ENCODE measurements around the gene ASTN1.

The ASTN1 gene

GRCh38 chr1:176869577-176869976 is 294.9 kb downstream of the ASTN1 start:
- no peak for ATAC-seq

DNA sequence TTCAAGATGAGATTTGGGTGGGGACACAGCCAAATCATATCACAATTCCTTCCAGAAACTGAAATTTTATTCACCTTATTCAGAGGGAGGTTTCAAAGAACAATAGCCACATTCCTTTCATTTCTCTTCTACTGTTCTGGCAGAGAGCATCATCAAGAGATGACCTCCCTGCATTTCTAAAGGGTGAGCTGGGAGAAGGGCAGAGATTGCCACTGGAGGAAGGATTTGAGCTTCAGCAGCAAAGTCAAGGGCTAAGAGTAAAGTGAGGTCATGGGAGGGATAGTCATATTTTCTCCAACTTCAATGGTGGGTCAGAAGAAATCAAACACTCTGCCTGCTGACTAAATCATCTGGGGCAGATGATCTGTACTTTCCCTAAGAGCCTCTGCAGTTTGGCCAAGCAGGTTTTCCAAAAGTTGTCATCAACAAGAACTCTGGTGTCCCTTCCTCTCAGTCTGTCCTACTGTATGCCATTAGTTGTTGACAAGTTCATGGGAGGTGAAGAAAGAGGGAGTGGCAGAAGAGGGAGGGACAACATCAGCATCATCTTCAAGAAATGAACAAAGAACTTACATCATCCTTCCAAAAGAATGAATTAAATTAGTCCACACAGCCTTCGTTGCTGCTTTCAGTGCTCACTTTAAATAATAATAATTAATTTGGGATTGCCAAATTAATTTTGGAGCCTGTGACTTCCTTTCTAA is 298.3 kb downstream of the ASTN1 start:
- no peak for ATAC-seq

DNA sequence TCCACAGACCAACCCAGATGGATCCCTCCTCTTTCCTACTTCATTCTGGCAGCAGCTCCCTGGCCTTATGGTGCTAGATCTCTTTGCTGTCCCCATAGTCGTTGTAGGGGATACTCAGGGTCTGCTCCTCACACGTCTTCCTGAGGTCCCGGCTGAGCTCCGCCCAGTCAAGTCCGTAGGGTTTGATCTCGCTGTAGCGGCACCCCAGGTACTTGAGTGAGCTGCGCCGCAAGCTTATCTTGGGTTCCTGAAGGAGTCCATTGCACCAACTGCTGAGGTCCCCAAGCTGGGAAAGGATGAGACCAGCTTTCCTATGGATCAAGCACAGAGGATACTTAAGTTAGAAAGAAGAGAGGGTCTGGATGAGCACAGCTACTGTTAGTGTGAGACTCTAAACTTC is 300.3 kb downstream of the ASTN1 start:
- no peak for ATAC-seq

DNA sequence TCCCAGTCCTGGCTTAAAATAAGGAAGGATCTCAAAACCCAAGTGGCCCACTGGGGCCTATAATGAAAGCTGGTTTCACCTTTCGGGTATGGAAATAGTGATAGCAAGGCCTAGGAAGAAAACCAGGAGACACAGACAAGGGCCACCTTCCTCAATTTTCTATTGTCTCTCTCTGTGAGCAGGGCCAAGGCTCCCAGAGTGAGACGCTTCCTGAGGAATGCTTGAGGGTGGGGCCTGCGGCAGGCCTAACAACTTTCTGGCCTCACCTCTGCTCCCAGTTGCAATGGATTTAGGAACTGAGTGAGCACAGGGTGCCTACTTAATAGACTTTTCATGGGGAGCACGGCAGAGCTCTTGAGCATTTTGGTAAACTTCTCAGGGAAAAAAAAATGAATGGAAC is 300.9 kb downstream of the ASTN1 start:
- ATAC-seq, result no peak

DNA sequence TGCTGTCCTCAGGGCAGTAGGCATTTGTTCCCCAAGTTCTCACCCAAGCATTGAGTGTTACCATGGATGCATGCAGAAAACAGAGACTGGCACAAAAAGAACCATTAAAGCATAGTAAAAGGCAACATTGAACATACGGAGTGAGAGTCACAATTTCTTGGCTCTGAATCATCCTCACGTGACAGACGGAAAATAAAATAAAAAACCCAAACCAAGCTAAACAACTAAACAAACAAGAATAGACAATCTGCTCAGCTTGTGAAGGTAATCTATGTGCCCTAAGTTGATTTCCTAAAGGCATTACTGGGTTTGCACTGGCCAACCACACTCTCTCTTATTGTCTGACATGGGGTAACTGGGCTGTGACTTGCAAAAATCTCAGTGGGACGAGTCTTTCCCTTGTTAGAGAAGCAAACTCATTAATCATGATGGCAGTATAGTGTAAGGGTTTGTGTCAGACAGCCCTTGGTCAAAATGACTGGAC is 306.0 kb downstream of the ASTN1 start:
- ATAC-seq, result no peak

GRCh38 chr1:176857632-176858031 is 306.9 kb downstream of the ASTN1 start:
- no peak for ATAC-seq

DNA sequence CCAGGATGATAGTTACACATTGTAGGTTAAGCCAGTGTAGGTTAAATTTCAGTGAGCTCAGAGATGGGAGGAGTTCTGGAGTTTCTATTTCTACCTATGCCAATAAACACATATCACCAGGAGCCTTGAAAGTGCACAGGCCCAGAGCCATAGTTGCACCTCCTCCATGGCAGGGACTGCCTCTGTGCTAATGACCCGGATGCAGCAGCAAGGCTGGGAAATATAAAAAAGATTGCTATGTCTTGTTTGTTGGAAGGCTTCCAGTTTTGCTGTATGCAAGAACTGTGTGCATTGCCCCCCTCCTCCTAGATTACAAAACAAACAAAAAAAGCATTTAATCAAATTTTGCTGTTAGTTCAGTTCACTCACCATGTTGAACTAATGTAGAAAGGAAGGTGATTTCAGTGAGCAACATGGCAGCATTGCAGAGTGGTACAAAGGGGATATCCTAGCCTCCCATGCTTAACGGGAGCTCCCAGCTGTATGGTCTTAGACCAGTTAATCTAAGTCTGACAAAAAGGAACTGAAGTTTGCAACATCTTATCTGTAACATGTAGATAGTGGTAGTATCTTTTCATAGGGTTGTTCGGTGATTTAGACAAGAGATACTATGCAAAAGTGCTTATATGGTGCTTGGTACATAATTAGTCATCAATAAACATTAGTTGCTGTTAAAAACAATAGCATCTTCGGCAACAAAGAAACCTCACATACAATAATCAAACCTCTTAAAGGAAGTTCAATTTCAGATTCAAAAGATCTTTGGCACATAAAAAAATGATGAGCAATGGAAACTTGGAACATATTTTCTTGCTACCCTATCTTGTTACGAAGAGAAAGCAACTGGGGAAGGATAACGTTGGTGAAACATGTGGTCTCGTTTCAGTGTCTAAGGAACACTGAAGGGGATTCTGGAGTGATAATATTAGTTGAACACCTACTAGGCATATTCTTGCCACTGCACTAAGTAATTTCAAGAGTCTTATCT is 309.5 kb downstream of the ASTN1 start:
- no peak for ATAC-seq

DNA sequence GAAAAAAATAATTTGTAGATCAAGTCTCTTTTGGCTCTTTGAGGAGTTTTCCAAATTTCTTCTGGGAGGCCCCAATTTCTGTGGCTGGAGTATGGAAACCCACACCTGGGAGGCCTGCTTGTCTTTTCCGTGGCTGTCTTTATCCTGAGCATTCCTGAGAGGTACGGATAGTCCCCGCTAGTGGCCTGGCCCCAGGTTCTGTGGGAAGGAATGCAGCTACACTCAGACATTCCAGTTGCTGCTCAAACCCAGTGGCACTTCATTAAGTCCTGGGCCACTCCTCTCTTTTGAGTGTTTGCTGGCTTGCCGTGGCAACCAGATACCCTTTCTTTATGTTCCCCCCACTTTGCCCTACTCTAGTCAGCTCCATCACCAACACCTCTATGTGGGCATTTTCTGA is 310.4 kb downstream of the ASTN1 start:
- no peak for ATAC-seq

- ATAC-seq, result no peak
These were observed 311.0 kb downstream of the ASTN1 start for GRCh38 chr1:176853503-176853902.

- ATAC-seq, result no peak
These were observed 312.4 kb downstream of the ASTN1 start for GRCh38 chr1:176852124-176852523.

DNA sequence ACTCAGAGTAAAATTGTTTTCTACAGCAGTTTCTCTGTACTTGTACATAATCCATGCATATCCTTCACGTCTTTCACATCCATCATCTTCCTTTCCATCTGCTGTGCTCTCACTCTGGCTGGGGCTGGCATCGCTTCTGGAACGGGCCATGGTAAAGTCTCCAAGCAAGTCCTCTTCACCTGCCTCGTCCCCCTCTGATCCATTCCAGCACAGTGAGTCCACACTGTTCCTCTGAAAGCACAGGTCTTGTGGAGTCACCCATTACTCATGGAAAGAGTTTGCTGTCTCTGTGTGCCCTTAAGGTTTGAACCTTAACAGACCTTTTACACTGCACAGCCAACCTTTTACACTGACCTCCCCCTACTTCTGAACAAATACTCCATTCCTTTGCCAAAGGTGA is 313.6 kb downstream of the ASTN1 start:
- no peak for ATAC-seq

DNA sequence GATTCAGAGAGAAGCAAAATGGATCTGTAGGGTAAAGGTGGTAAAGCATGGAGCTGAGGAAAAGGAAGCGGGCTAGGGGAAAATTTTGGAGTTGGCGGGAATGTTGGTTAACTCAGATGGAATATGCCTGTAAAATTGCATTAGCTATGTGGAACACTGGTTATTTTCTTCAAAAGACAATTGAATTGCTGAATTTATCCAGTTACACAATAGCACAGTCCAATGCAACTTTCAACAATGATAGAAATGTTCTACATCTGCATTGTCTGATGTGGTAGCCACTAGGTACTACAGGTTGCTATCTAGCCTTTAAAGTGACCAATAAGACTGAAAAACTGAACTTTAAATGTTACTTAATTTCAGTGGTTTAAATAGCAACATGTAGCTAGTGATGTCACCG is 315.2 kb downstream of the ASTN1 start:
- ATAC-seq, result no peak

DNA sequence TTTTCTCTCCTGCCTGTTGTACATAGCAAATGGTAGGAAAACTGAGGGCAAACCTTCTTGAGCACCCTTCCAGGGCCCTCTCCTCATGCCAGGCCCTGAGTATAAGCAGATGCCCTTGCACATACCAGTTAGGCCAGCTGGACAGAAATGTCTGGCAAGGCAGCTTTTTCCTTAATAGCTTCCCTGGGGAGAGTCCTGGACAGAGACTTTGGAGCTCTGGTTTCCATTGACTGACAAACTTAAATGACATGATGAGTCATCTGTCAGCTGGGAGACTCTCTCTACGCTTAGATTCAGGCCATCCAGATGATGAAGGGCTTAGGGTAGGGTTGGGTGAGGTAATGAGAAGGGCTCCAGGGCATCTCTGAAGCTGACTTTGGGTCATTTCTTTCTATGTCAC is 317.5 kb downstream of the ASTN1 start:
- ATAC-seq, result no peak

DNA sequence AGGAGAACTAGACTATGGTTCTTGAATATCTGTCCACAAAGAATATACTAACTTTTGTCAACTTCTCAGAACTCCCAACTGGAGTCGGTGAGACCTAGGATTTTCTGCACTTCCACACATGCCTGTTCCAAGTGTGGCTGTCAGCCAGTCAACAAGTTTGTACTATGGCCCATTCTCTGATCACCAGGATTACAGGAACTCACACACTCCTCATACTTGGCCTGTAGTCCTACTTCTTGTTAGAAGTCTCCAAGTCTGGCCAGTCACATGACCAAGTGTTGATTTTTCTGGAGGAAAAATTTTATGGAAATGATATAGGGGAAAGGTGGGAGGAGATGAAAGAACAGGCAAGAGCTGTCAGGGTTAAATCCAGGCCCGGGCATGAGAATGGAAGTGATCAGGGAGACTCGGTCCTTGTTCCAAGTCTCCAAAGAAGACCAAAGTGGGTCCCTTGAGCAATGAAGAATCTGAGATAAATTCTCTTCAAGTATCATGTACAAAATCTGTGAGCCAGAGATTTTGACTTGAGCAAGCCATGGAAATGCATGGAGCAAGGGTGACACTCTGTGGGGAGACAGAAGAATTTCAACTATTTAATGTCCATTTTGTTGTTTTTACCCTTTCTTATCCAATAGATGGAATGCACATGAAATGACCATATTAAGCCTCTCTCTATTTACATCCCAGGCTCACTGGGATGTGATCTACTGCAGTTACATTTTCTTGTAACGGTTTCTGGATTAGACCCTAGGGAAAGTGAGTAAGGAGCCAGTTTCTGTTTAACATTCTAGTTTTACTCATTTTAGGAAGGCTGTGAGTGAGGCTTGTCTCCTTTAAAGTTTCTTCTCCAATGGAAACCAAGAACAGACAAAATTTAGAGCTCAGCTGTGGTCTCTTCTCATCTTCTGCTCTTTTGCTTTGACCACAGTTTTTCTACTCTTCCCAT is 320.9 kb downstream of the ASTN1 start:
- no peak for ATAC-seq

GRCh38 chr1:176841238-176841637 is 323.3 kb downstream of the ASTN1 start:
- no peak for ATAC-seq

GRCh38 chr1:176839216-176839615 is 325.3 kb downstream of the ASTN1 start:
- no peak for ATAC-seq

DNA sequence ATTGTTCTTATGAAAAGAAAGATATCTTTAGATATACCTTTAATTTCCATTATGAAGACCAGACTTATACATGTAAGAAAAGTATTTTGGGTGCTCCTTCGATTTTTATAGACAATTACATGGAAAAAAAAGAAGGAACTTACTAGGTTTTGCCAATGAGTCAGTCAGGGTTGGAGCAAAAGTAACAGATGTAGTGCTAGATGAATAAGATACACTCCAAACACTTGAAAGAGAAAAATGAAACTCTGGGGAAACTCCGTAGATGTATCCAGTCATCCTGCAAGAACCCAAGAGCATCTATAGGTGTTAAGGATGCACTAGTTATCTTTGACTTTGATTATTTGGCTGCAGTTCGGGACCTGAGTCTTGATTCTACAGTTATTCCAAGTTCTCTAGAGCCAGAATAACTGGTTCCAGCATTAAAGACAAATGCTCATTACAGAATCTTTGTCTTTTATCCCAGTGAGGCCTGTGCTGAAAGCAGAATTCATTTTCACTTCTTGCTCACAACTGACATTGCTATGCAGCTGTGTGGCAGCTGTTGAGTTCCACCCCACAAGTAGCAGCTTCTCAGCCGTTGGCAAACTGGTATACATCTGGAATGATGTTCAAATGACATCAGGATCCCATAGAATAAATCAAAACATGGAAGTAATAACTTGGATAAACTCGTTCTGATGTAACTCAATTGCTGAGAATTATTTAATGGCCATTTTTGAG is 326.1 kb downstream of the ASTN1 start:
- ATAC-seq, result no peak

DNA sequence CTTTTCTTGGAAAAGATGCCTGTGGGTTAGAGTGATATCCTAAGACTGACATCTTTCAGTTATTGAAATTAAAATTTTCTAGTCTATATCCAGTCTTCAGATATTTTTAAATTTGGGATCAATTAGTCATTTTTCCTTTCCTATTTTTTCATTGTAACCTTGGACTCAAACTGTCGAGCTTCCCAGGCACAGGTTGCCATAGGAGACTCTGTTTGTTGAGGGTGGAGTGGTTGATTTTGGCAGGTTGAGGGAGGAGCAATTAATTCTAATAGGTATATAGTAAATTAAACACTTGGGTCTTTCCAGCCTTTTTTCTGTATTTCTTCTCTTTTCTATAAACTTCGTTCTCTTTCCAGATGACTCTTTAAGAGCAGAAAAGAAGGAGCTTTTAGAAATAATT is 326.8 kb downstream of the ASTN1 start:
- ATAC-seq, result no peak

- ATAC-seq, result peak in 1 of 2 donors; percentile 16
These were observed 333.4 kb downstream of the ASTN1 start for GRCh38 chr1:176831150-176831549.

DNA sequence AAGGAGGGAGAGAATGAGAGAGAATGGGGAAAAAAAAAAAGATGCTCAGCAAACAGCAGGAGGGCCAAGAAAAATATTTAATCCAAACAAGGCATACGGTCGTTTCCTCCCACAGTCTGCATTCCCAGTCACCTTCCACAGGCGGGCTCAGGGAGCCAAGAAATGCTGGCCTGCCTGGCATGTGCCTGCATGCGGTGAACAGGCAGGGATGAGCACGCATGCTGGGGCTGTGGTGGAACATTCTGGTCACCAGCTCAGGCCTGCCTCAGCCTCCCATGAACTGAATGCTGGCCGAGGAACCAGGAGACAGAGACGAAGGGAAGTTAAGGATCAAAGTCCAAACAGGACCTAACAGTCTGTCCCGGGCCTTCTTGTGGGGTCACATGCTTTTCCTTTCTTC is 335.3 kb downstream of the ASTN1 start:
- ATAC-seq, result no peak

DNA sequence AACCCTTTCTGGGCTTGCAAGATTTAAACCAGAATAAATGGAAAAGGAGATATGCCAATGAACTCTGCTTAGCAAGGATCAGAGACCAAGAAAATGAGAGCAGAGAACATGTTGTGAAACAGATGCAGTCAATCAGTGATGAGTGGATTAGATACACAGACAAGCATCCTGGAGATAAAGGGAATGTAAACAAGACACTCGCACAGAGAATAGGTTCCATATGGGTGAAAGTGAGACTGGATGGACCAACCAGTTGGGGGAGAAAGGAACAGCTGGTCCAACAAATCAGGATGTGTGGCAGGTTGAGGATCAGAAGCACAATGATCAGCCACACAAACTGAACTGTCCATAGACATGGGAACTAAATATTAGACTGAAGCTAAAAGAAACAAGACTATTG is 338.2 kb downstream of the ASTN1 start:
- no peak for ATAC-seq
